Neutrophil (primary cell): ENCODE measurements around the gene PPFIBP2.

Experiments
- H3K27ac ChIP-seq: fragments of 200-600 bp; sonication (generic); 2 replicates; pipeline ENCODE4 v1.5.1; 2016; ENCODE audit warnings: mild to moderate bottlenecking, moderate library complexity
- H3K27me3 ChIP-seq: fragments of 200-600 bp; sonication (generic); 2 replicates; pipeline ENCODE4 v1.6.0; 2016; ENCODE audit warnings: mild to moderate bottlenecking
- H3K36me3 ChIP-seq: fragments of 200-600 bp; sonication (generic); 2 replicates; pipeline ENCODE4 v1.5.1; 2017
- H3K4me1 ChIP-seq, 2 experiments: fragments of 200-600 bp in 1 of 2; sonication (generic) in 1 of 2; 1 replicate in 1 of 2; 2 replicates in 1 of 2; pipeline versions ENCODE4 v1.5.1 to v1.6.1; 2013 to 2016; ENCODE audit warnings: low read depth in 1 of 2, low read length in 1 of 2, mild to moderate bottlenecking in 1 of 2, moderate library complexity in 1 of 2; ENCODE audit not compliant: control insufficient read depth in 1 of 2, insufficient read depth in 1 of 2
- H3K4me3 ChIP-seq, 2 experiments: fragments of 200-600 bp in 1 of 2; sonication (generic) in 1 of 2; 1 replicate in 1 of 2; 2 replicates in 1 of 2; pipeline ENCODE4 v1.5.1; 2013 to 2016; ENCODE audit warnings: low read depth in 1 of 2, low read length in 1 of 2, mild to moderate bottlenecking in 1 of 2, moderate library complexity in 1 of 2
- H3K9me3 ChIP-seq: fragments of 200-600 bp; sonication (generic); 2 replicates; pipeline ENCODE4 v1.5.1; 2016
- CTCF ChIP-seq: fragments of 200-600 bp; sonication (generic); IDR thresholded peaks from 2 replicates; pipeline ENCODE4 v1.5.1; 2016; ENCODE audit warnings: antibody characterized with exemption

The PPFIBP2 gene

GRCh38 chr11:7480113-7480512 lies 33.7 kb upstream of the PPFIBP2 start:
- H3K27me3 ChIP-seq = peaks cover 6% of the 10 kb centered on the region
- H3K4me1 ChIP-seq = no peaks in the 10 kb centered on the region
- H3K27ac ChIP-seq = no peak overlapping the region
- TF ChIP-seq CTCF = no peak
- H3K4me3 ChIP-seq = no peak overlapping the region
- H3K9me3 ChIP-seq = no peaks in the 10 kb centered on the region
- H3K36me3 ChIP-seq = no peaks in the 10 kb centered on the region

- Histone ChIP-seq H3K9me3 (no peaks in the 10 kb centered on the region), H3K4me3 (no peak overlapping the region), H3K27ac (no peak overlapping the region), H3K27me3 (no peaks in the 10 kb centered on the region), H3K36me3 (no peaks in the 10 kb centered on the region), H3K4me1 (no peaks in the 10 kb centered on the region)
- no peak for TF ChIP-seq CTCF
These were observed 29.7 kb upstream of the PPFIBP2 start for GRCh38 chr11:7484131-7484530.

GRCh38 chr11:7484645-7485044 lies 29.2 kb upstream of the PPFIBP2 start:
- TF ChIP-seq CTCF = no peak
- H3K27me3 ChIP-seq = no peaks in the 10 kb centered on the region
- H3K9me3 ChIP-seq = no peaks in the 10 kb centered on the region
- no peaks in the 10 kb centered on the region for H3K36me3 ChIP-seq
- H3K4me3 ChIP-seq = no peak overlapping the region
- no peaks in the 10 kb centered on the region for H3K4me1 ChIP-seq
- H3K27ac ChIP-seq = no peak overlapping the region

GRCh38 chr11:7485186-7486097 lies 28.4 kb upstream of the PPFIBP2 start, which contains the start of gene OLFML1:
Gene OLFML1 (plus strand): TSS chr11:7485506. CDS start chr11:7485876, 370 bp downstream.
- H3K9me3 ChIP-seq = no peaks in the 10 kb centered on the region
- no peak for TF ChIP-seq CTCF
- H3K27me3 ChIP-seq = no peaks in the 10 kb centered on the region
- H3K27ac ChIP-seq = no peak within 1 kb of the TSS
- H3K4me1 ChIP-seq = no peaks in the 10 kb centered on the region
- H3K36me3 ChIP-seq = no peaks in the 10 kb centered on the region
- no peak within 1 kb of the TSS for H3K4me3 ChIP-seq

- no peak overlapping the region for H3K27ac ChIP-seq
- no peak for TF ChIP-seq CTCF
- H3K4me1 ChIP-seq = no peaks in the 10 kb centered on the region
- H3K4me3 ChIP-seq = no peak overlapping the region
- H3K36me3 ChIP-seq = no peaks in the 10 kb centered on the region
- no peaks in the 10 kb centered on the region for H3K27me3 ChIP-seq
- H3K9me3 ChIP-seq = no peaks in the 10 kb centered on the region
These were observed 27.6 kb upstream of the PPFIBP2 start for GRCh38 chr11:7486098-7486780.
